WERI-Rb-1 (cell line): Measurements from ENCODE around the gene THUMPD1.

Experiments used
- DNase-seq: peaks from one replicate; pipeline ENCODE4 v3.0.0-alpha.2; 2020
- H3K27ac ChIP-seq: fragments of 250-450 bp; sonication (Bioruptor Pico); 2 replicates; pipeline ENCODE4 v1.5.1; 2020; ENCODE audit warnings: mild to moderate bottlenecking, moderate library complexity
- H3K27me3 ChIP-seq: fragments of 250-450 bp; sonication (Bioruptor Pico); 2 replicates; pipeline ENCODE4 v1.5.1; 2021; ENCODE audit warnings: mild to moderate bottlenecking, low read depth, moderate library complexity; ENCODE audit not compliant: insufficient read depth, severe bottlenecking
- H3K36me3 ChIP-seq: fragments of 250-450 bp; sonication (Bioruptor Pico); 2 replicates; pipeline ENCODE4 v1.5.1; 2020; ENCODE audit warnings: mild to moderate bottlenecking, moderate library complexity
- H3K4me3 ChIP-seq: 2 replicates; pipeline ENCODE4 v1.5.1; 2011; ENCODE audit warnings: low read depth, mild to moderate bottlenecking, control low read depth, low read length
- H3K9me3 ChIP-seq: fragments of 250-450 bp; sonication (Bioruptor Pico); 2 replicates; pipeline ENCODE4 v1.5.1; 2021; ENCODE audit warnings: mild to moderate bottlenecking, moderate library complexity; ENCODE audit not compliant: severe bottlenecking
- TF ChIP-seq, protein P1 (sequence below): IDR thresholded peaks from 2 replicates; pipeline ENCODE4 v1.5.1; 2011; ENCODE audit warnings: low read depth, mild to moderate bottlenecking, control low read depth, inconsistent platforms, low read length

The THUMPD1 gene

GRCh38 chr16:20755238-20755637 is 13.6 kb upstream of the THUMPD1 start:
- TF ChIP-seq, protein P1, sequence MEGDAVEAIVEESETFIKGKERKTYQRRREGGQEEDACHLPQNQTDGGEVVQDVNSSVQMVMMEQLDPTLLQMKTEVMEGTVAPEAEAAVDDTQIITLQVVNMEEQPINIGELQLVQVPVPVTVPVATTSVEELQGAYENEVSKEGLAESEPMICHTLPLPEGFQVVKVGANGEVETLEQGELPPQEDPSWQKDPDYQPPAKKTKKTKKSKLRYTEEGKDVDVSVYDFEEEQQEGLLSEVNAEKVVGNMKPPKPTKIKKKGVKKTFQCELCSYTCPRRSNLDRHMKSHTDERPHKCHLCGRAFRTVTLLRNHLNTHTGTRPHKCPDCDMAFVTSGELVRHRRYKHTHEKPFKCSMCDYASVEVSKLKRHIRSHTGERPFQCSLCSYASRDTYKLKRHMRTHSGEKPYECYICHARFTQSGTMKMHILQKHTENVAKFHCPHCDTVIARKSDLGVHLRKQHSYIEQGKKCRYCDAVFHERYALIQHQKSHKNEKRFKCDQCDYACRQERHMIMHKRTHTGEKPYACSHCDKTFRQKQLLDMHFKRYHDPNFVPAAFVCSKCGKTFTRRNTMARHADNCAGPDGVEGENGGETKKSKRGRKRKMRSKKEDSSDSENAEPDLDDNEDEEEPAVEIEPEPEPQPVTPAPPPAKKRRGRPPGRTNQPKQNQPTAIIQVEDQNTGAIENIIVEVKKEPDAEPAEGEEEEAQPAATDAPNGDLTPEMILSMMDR = no peak
- H3K27ac ChIP-seq = no peak overlapping the region
- H3K4me3 ChIP-seq = no peak overlapping the region
- H3K27me3 ChIP-seq = no peaks in the 10 kb centered on the region
- no peaks in the 10 kb centered on the region for H3K36me3 ChIP-seq
- H3K9me3 ChIP-seq = no peaks in the 10 kb centered on the region
- DNase-seq = no peak

GRCh38 chr16:20753727-20754126 is 12.1 kb upstream of the THUMPD1 start:
- H3K9me3 ChIP-seq = no peaks in the 10 kb centered on the region
- DNase-seq = no peak
- H3K27ac ChIP-seq = no peak overlapping the region
- no peaks in the 10 kb centered on the region for H3K27me3 ChIP-seq
- no peaks in the 10 kb centered on the region for H3K36me3 ChIP-seq
- no peak overlapping the region for H3K4me3 ChIP-seq
- TF ChIP-seq, protein P1 = no peak

GRCh38 chr16:20750558-20750957 is 8.9 kb upstream of the THUMPD1 start:
- no peaks in the 10 kb centered on the region for H3K27me3 ChIP-seq
- no peak overlapping the region for H3K27ac ChIP-seq
- no peak overlapping the region for H3K4me3 ChIP-seq
- TF ChIP-seq, protein P1 = no peak
- DNase-seq = no peak
- no peaks in the 10 kb centered on the region for H3K36me3 ChIP-seq
- peaks cover 7% of the 10 kb centered on the region for H3K9me3 ChIP-seq

DNA sequence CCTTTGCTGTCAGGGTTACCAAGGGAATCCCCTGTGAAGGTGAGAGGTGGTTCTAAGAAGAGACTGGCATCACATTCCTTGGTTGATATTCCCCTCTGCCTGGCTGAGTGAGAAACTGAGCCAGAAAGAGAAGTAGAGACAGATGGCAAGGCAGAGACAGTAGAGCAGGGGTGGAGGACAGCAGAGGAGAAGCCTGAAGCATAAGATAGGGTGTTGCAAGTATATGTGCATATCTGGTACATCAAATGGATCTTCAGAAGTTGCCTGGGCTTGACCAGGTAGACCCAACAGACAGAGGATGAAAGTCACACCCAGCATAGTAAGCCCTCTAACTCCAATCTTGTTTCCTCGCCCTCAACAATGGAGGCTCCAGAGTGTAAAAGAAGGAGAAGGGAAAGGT is 7.9 kb upstream of the THUMPD1 start:
- Histone ChIP-seq H3K36me3 (no peaks in the 10 kb centered on the region), H3K4me3 (no peak overlapping the region), H3K9me3 (peaks cover 7% of the 10 kb centered on the region), H3K27me3 (no peaks in the 10 kb centered on the region), H3K27ac (no peak overlapping the region)
- TF ChIP-seq, protein P1 = no peak
- no peak for DNase-seq

DNA sequence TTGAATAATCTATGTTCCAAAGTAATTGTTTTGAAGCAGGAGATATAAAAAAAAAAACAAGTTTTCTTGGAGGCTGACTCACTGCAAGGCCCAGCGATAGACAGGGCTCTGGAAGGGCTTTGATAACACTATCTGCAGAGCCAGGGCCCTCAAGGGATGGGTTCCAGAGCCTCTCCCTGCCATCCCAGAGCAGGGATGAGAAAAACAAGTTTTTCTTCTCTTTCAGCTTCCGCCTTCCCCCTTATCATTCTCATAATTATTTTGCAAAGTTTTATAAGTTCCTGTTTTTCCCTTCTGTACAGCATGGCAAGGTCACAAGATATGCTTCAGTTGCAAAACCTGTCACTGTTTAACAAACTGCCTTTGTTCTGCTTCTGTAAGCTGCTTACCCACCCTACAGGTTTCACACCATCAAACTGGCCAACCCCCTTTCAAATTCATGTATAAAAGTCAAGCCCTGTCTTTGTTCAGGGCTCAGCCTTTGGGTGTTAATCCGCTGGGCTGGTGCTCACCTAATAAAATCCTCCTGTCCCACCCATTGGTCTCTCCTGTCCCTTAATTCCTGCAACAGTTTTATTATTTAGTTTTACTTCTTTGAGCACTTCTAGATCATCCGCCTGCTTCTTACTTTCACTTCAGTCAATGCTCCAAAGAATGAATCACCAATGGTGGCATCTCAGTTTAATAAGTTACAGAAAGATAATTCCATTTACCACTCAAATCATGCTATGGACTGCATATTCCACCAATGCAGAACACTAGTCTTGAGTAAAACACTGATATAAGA is 5.6 kb upstream of the THUMPD1 start:
- Histone ChIP-seq H3K27me3 (no peaks in the 10 kb centered on the region), H3K9me3 (peaks cover 7% of the 10 kb centered on the region), H3K36me3 (no peaks in the 10 kb centered on the region), H3K27ac (no peak overlapping the region), H3K4me3 (no peak overlapping the region)
- TF ChIP-seq, protein P1 = no peak
- no peak for DNase-seq

GRCh38 chr16:20746461-20746860 is 4.8 kb upstream of the THUMPD1 start:
- Histone ChIP-seq H3K36me3 (no peaks in the 10 kb centered on the region), H3K27ac (no peak overlapping the region), H3K9me3 (peaks cover 10% of the 10 kb centered on the region), H3K4me3 (no peak overlapping the region), H3K27me3 (no peaks in the 10 kb centered on the region)
- TF ChIP-seq, protein P1 = no peak
- no peak for DNase-seq
